DND-41 (cell line): Measurements from ENCODE around the gene RRAS.

Experiments
- ATAC-seq: fragments of 200-7000 bp; cut with Tn5 transposase; 3 replicates; pipeline ENCODE4 v1.9.1; 2021; ENCODE audit warnings: low read depth; ENCODE audit not compliant: insufficient read depth
- DNase-seq: peaks from one replicate; pipeline ENCODE4 v3.0.0-alpha.2; 2020
- H2AFZ ChIP-seq: 2 replicates; pipeline ENCODE4 v1.6.0; 2012; ENCODE audit warnings: low read depth, low read length
- H3K27ac ChIP-seq: 2 replicates; pipeline ENCODE4 v1.5.1; 2012; ENCODE audit warnings: low read length, inconsistent platforms
- H3K27me3 ChIP-seq: fragments of 200-600 bp; sonication (generic); 2 replicates; pipeline ENCODE4 v1.6.0; 2012; ENCODE audit warnings: low read length, mild to moderate bottlenecking, inconsistent platforms; ENCODE audit not compliant: insufficient read depth, poor library complexity
- H3K36me3 ChIP-seq: 2 replicates; pipeline ENCODE4 v1.5.1; 2012; ENCODE audit warnings: low read length, inconsistent platforms; ENCODE audit not compliant: insufficient read depth
- H3K4me1 ChIP-seq: 2 replicates; pipeline ENCODE4 v1.5.1; 2012; ENCODE audit warnings: mild to moderate bottlenecking, low read length; ENCODE audit not compliant: insufficient read depth
- H3K4me2 ChIP-seq: 2 replicates; pipeline ENCODE4 v1.6.0; 2012; ENCODE audit warnings: mild to moderate bottlenecking, moderate library complexity, low read length, inconsistent platforms; ENCODE audit not compliant: insufficient read depth
- H3K4me3 ChIP-seq, 2 experiments: fragments of 200-600 bp in 1 of 2; shearing (Covaris generic) in 1 of 2; 2 replicates each; pipeline ENCODE4 v1.5.1; 2012 to 2016; ENCODE audit warnings: inconsistent platforms in 2 of 2, low read length in 2 of 2, mild to moderate bottlenecking in 2 of 2, low read depth in 1 of 2, moderate library complexity in 1 of 2
- H3K79me2 ChIP-seq: 2 replicates; pipeline ENCODE4 v1.6.0; 2012; ENCODE audit warnings: low read length, inconsistent platforms; ENCODE audit not compliant: insufficient read depth
- H3K9ac ChIP-seq: 2 replicates; pipeline ENCODE4 v1.6.0; 2012; ENCODE audit warnings: low read depth, mild to moderate bottlenecking, inconsistent platforms, low read length, moderate library complexity
- H3K9me3 ChIP-seq: 2 replicates; pipeline ENCODE4 v1.5.1; 2012; ENCODE audit warnings: low read length, moderate library complexity, mild to moderate bottlenecking, inconsistent platforms; ENCODE audit not compliant: insufficient read depth, severe bottlenecking
- H4K20me1 ChIP-seq: 2 replicates; pipeline ENCODE4 v1.6.0; 2012; ENCODE audit warnings: low read length; ENCODE audit not compliant: insufficient read depth
- CTCF ChIP-seq: IDR thresholded peaks from 2 replicates; pipeline ENCODE4 v1.5.1; 2012; ENCODE audit warnings: borderline replicate concordance, low read length, moderate library complexity, mild to moderate bottlenecking; ENCODE audit not compliant: poor library complexity, severe bottlenecking; ENCODE audit errors: extremely low read depth
- EZH2 ChIP-seq: IDR thresholded peaks from 3 replicates; pipeline ENCODE4 v1.6.1; 2012; ENCODE audit warnings: borderline replicate concordance, low read depth, mild to moderate bottlenecking, moderate library complexity, low read length, inconsistent platforms; ENCODE audit not compliant: severe bottlenecking

The RRAS gene

GRCh38 chr19:49680421-49681351 is 40.7 kb upstream of the RRAS start:
- H3K9ac ChIP-seq: peak overlapping the region; percentile 14; the same call in 1 of the 2 replicates
- no peak overlapping the region for H3K27ac ChIP-seq
- peak; percentile 91 for DNase-seq
- H3K4me3 ChIP-seq: peak overlapping the region in 1 of 2 experiments; percentile 22; a peak in 1 of 4 replicates
- H3K79me2 ChIP-seq: peaks cover 62% of the 10 kb centered on the region
- H4K20me1 ChIP-seq: peaks cover 64% of the 10 kb centered on the region
- H3K4me1 ChIP-seq: peaks cover 38% of the 10 kb centered on the region
- H2AFZ ChIP-seq: no peak overlapping the region
- H3K4me2 ChIP-seq: peak overlapping the region; percentile 58
- TF ChIP-seq EZH2 (no peak), CTCF (peak; percentile 94)
- peak; percentile 15 for ATAC-seq
- H3K27me3 ChIP-seq: no peaks in the 10 kb centered on the region
- no peaks in the 10 kb centered on the region for H3K9me3 ChIP-seq
- H3K36me3 ChIP-seq: peaks cover 65% of the 10 kb centered on the region

- peaks cover 56% of the 10 kb centered on the region for H4K20me1 ChIP-seq
Observed at GRCh38 chr19:49679771-49680413, 39.9 kb upstream of the RRAS start.

GRCh38 chr19:49678985-49679770 is 39.2 kb upstream of the RRAS start:
- DNase-seq (no peak), ATAC-seq (no peak)
- peaks cover 38% of the 10 kb centered on the region for H3K4me1 ChIP-seq
- peaks cover 50% of the 10 kb centered on the region for H3K36me3 ChIP-seq
- peak overlapping the region; percentile 58 for H3K4me2 ChIP-seq
- H3K27me3 ChIP-seq: no peaks in the 10 kb centered on the region
- H3K9ac ChIP-seq: peak overlapping the region; percentile 7; the same call in 1 of the 2 replicates
- peak overlapping the region in 1 of 2 experiments; percentile 41; a peak in 2 of 4 replicates for H3K4me3 ChIP-seq
- H3K27ac ChIP-seq: no peak overlapping the region
- peaks cover 61% of the 10 kb centered on the region for H3K79me2 ChIP-seq
- peaks cover 49% of the 10 kb centered on the region for H4K20me1 ChIP-seq
- no peak overlapping the region for H2AFZ ChIP-seq
- H3K9me3 ChIP-seq: no peaks in the 10 kb centered on the region
- no peak for TF ChIP-seq CTCF
- TF ChIP-seq EZH2: no peak

More at GRCh38 chr19:49679771-49680413, 39.9 kb upstream of the RRAS start:
- Histone ChIP-seq H3K36me3 (peaks cover 57% of the 10 kb centered on the region), H3K4me3 (no peak overlapping the region; a peak in 1 of 4 replicates), H3K27me3 (no peaks in the 10 kb centered on the region), H3K27ac (no peak overlapping the region), H3K9ac (peak overlapping the region; percentile 14; the same call in 1 of the 2 replicates), H3K9me3 (no peaks in the 10 kb centered on the region), H3K4me2 (peak overlapping the region; percentile 58), H3K79me2 (peaks cover 62% of the 10 kb centered on the region), H2AFZ (no peak overlapping the region), H3K4me1 (peaks cover 38% of the 10 kb centered on the region)
- DNase-seq (peak; percentile 34), ATAC-seq (no peak)
- TF ChIP-seq EZH2: no peak
